Activated CD8-positive, alpha-beta T cell treated with anti-CD3 and anti-CD28 coated beads, Interleukin-2, amount 10 ng/mL, durations not matched to agents 7 days and 5 days (primary cell): ENCODE results near the gene ETNK1. TPM values are rescaled to one million over a fixed set of nuclear protein-coding genes. Genes with fewer than 3 reads are reported as not detected.

Experiments
- ATAC-seq: fragments of 150-1000 bp; cut with Tn5 transposase; one replicate; pipeline ENCODE4 v1.10.0; 2021; ENCODE audit warnings: moderate library complexity
- CTCF ChIA-PET: fragments of 350-600 bp; sonication (Branson Sonifier 250); formaldehyde crosslinking; loops from one replicate; lab custom pipeline; 2021; ENCODE audit warnings: antibody characterized with exemption; lab: Charles Lee
- POLR2A ChIA-PET: fragments of 350-600 bp; sonication (Branson Sonifier 250); formaldehyde crosslinking; loops from one replicate; lab custom pipeline; 2021; ENCODE audit warnings: antibody characterized with exemption; lab: Charles Lee
- DNase-seq: peaks from one replicate; pipeline ENCODE4 v3.0.0-alpha.2; 2020
- H3K27ac Mint-ChIP-seq: one replicate; pipeline ENCODE4 v1.8.0; 2021; ENCODE audit warnings: mild to moderate bottlenecking, mixed read lengths
- H3K27me3 Mint-ChIP-seq: one replicate; pipeline ENCODE4 v1.8.0; 2021; ENCODE audit warnings: low read depth, mixed read lengths
- H3K36me3 Mint-ChIP-seq: one replicate; pipeline ENCODE4 v1.8.0; 2021; ENCODE audit warnings: low read depth, mixed read lengths
- H3K4me1 Mint-ChIP-seq: one replicate; pipeline ENCODE4 v1.8.0; 2021; ENCODE audit warnings: low read depth, mixed read lengths
- H3K4me3 Mint-ChIP-seq: one replicate; pipeline ENCODE4 v1.8.0; 2021; ENCODE audit warnings: mild to moderate bottlenecking, mixed read lengths
- H3K9me3 Mint-ChIP-seq: one replicate; pipeline ENCODE4 v1.8.0; 2022; ENCODE audit warnings: mixed read lengths; ENCODE audit not compliant: insufficient read depth
- total RNA-seq, 2 experiments: library from RNA; stranded (reverse); gene quantifications; one replicate each; pipeline ENCODE4 v1.2.3, GENCODE V29; 2021

Gene ETNK1
- total RNA-seq, 2 experiments from 2014 or later: 68.6 to 69.4 TPM

- peaks cover 14% of the 10 kb centered on the region for H3K4me1 Mint-ChIP-seq
These were observed 10.8 kb downstream of the ETNK1 start for GRCh38 chr12:22635812-22636211.

GRCh38 chr12:22640851-22641250 lies 15.9 kb downstream of the ETNK1 start:
- H3K4me1 Mint-ChIP-seq: no peaks in the 10 kb centered on the region
- ATAC-seq: no peak
- ChIA-PET POLR2A (interaction anchor here (0.6 kb wide), 1 partner anchor 36 kb away, joined by 4 read pairs; no protein-coding TSS in a partner anchor), CTCF (no interaction called here)
- no peaks in the 10 kb centered on the region for H3K9me3 Mint-ChIP-seq
- H3K27ac Mint-ChIP-seq: no peak overlapping the region
- DNase-seq: no peak
- H3K36me3 Mint-ChIP-seq: peaks cover 10% of the 10 kb centered on the region
- H3K27me3 Mint-ChIP-seq: no peaks in the 10 kb centered on the region
- no peak overlapping the region for H3K4me3 Mint-ChIP-seq

More at GRCh38 chr12:22635812-22636211, 10.8 kb downstream of the ETNK1 start:
- Mint-ChIP-seq H3K9me3 (no peaks in the 10 kb centered on the region), H3K36me3 (peaks cover 24% of the 10 kb centered on the region), H3K27me3 (no peaks in the 10 kb centered on the region), H3K4me3 (no peak overlapping the region), H3K27ac (no peak overlapping the region)
- POLR2A ChIA-PET: interaction anchor here (0.8 kb wide), 1 partner anchor 45 kb away, joined by 3 read pairs; no protein-coding TSS in a partner anchor
- ATAC-seq (no peak), DNase-seq (no peak)
- CTCF ChIA-PET: interaction anchor here (0.6 to 1.5 kb wide), 3 partner anchors 11 to 180 kb away, joined by 3 to 5 read pairs (median 3); no protein-coding TSS in a partner anchor

GRCh38 chr12:22641353-22642053 lies 16.5 kb downstream of the ETNK1 start:
- no peaks in the 10 kb centered on the region for H3K27me3 Mint-ChIP-seq
- no peak for ATAC-seq
- no peak overlapping the region for H3K27ac Mint-ChIP-seq
- POLR2A ChIA-PET: no interaction called here
- no peaks in the 10 kb centered on the region for H3K4me1 Mint-ChIP-seq
- DNase-seq: no peak
- peaks cover 12% of the 10 kb centered on the region for H3K36me3 Mint-ChIP-seq
- H3K4me3 Mint-ChIP-seq: no peak overlapping the region
- CTCF ChIA-PET: no interaction called here
- no peaks in the 10 kb centered on the region for H3K9me3 Mint-ChIP-seq

- CTCF ChIA-PET: no interaction called here
- no peaks in the 10 kb centered on the region for H3K4me1 Mint-ChIP-seq
- no peaks in the 10 kb centered on the region for H3K9me3 Mint-ChIP-seq
- DNase-seq: no peak
- H3K36me3 Mint-ChIP-seq: peaks cover 40% of the 10 kb centered on the region
- no peak overlapping the region for H3K27ac Mint-ChIP-seq
- H3K4me3 Mint-ChIP-seq: no peak overlapping the region
- H3K27me3 Mint-ChIP-seq: no peaks in the 10 kb centered on the region
- POLR2A ChIA-PET: no interaction called here
- no peak for ATAC-seq
These were observed 23.7 kb downstream of the ETNK1 start for GRCh38 chr12:22648668-22649067.

GRCh38 chr12:22653075-22653474 lies 28.1 kb downstream of the ETNK1 start:
- H3K4me3 Mint-ChIP-seq: no peak overlapping the region
- no peaks in the 10 kb centered on the region for H3K4me1 Mint-ChIP-seq
- CTCF ChIA-PET: interaction anchor here (0.6 kb wide), 1 partner anchor 807 kb away, joined by 3 read pairs; no protein-coding TSS in a partner anchor
- no peaks in the 10 kb centered on the region for H3K27me3 Mint-ChIP-seq
- H3K9me3 Mint-ChIP-seq: no peaks in the 10 kb centered on the region
- H3K27ac Mint-ChIP-seq: no peak overlapping the region
- peaks cover 37% of the 10 kb centered on the region for H3K36me3 Mint-ChIP-seq
- ATAC-seq: no peak
- POLR2A ChIA-PET: no interaction called here
- no peak for DNase-seq

- H3K27me3 Mint-ChIP-seq: no peaks in the 10 kb centered on the region
- no peak for DNase-seq
- H3K27ac Mint-ChIP-seq: no peak overlapping the region
- H3K9me3 Mint-ChIP-seq: no peaks in the 10 kb centered on the region
- no peak for ATAC-seq
- POLR2A ChIA-PET: no interaction called here
- no peaks in the 10 kb centered on the region for H3K4me1 Mint-ChIP-seq
- no peak overlapping the region for H3K4me3 Mint-ChIP-seq
- H3K36me3 Mint-ChIP-seq: peaks cover 37% of the 10 kb centered on the region
- CTCF ChIA-PET: interaction anchor here (0.8 kb wide), 1 partner anchor 11 kb away, joined by 3 read pairs; no protein-coding TSS in a partner anchor
These were observed 28.8 kb downstream of the ETNK1 start for GRCh38 chr12:22653791-22654190.

GRCh38 chr12:22656376-22656775 lies 31.4 kb downstream of the ETNK1 start:
- no peak for DNase-seq
- Mint-ChIP-seq H3K27ac (no peak overlapping the region), H3K4me1 (no peaks in the 10 kb centered on the region), H3K4me3 (no peak overlapping the region), H3K27me3 (no peaks in the 10 kb centered on the region), H3K9me3 (no peaks in the 10 kb centered on the region), H3K36me3 (peaks cover 26% of the 10 kb centered on the region)
- ATAC-seq: no peak
- ChIA-PET CTCF (no interaction called here), POLR2A (no interaction called here)

GRCh38 chr12:22656831-22657230 lies 31.9 kb downstream of the ETNK1 start:
- ATAC-seq: no peak
- Mint-ChIP-seq H3K27me3 (no peaks in the 10 kb centered on the region), H3K4me3 (no peak overlapping the region), H3K27ac (no peak overlapping the region), H3K4me1 (no peaks in the 10 kb centered on the region), H3K9me3 (no peaks in the 10 kb centered on the region), H3K36me3 (peaks cover 24% of the 10 kb centered on the region)
- ChIA-PET CTCF (no interaction called here), POLR2A (no interaction called here)
- DNase-seq: no peak

- peaks cover 22% of the 10 kb centered on the region for H3K36me3 Mint-ChIP-seq
- ATAC-seq (no peak), DNase-seq (no peak)
- ChIA-PET CTCF (no interaction called here), POLR2A (no interaction called here)
- no peak overlapping the region for H3K27ac Mint-ChIP-seq
- H3K4me3 Mint-ChIP-seq: no peak overlapping the region
- H3K4me1 Mint-ChIP-seq: no peaks in the 10 kb centered on the region
- H3K27me3 Mint-ChIP-seq: no peaks in the 10 kb centered on the region
- H3K9me3 Mint-ChIP-seq: no peaks in the 10 kb centered on the region
These were observed 32.6 kb downstream of the ETNK1 start for GRCh38 chr12:22657538-22657937.

GRCh38 chr12:22658214-22658613 lies 33.2 kb downstream of the ETNK1 start:
- Mint-ChIP-seq H3K4me1 (no peaks in the 10 kb centered on the region), H3K27ac (no peak overlapping the region), H3K36me3 (peaks cover 17% of the 10 kb centered on the region), H3K9me3 (no peaks in the 10 kb centered on the region), H3K4me3 (no peak overlapping the region), H3K27me3 (no peaks in the 10 kb centered on the region)
- ChIA-PET POLR2A (no interaction called here), CTCF (interaction anchor here (1.7 kb wide), 1 partner anchor 13 kb away, joined by 4 read pairs; no protein-coding TSS in a partner anchor)
- ATAC-seq (no peak), DNase-seq (no peak)

GRCh38 chr12:22662356-22662755 lies 37.4 kb downstream of the ETNK1 start:
- ChIA-PET CTCF (interaction anchor here (1.1 kb wide), 1 partner anchor 9 kb away, joined by 4 read pairs; no protein-coding TSS in a partner anchor), POLR2A (no interaction called here)
- Mint-ChIP-seq H3K4me3 (no peak overlapping the region), H3K27me3 (no peaks in the 10 kb centered on the region), H3K9me3 (no peaks in the 10 kb centered on the region), H3K27ac (no peak overlapping the region), H3K4me1 (peaks cover 2% of the 10 kb centered on the region), H3K36me3 (peaks cover 19% of the 10 kb centered on the region)
- DNase-seq (no peak), ATAC-seq (no peak)

GRCh38 chr12:22665476-22665875 lies 40.5 kb downstream of the ETNK1 start:
- Mint-ChIP-seq H3K36me3 (peaks cover 17% of the 10 kb centered on the region), H3K4me1 (peaks cover 2% of the 10 kb centered on the region), H3K4me3 (no peak overlapping the region), H3K27ac (no peak overlapping the region), H3K27me3 (no peaks in the 10 kb centered on the region), H3K9me3 (no peaks in the 10 kb centered on the region)
- no peak for DNase-seq
- no peak for ATAC-seq
- POLR2A ChIA-PET: no interaction called here
- CTCF ChIA-PET: interaction anchor here (0.7 to 3.0 kb wide), 2 partner anchors 11 to 19 kb away, joined by 3 to 10 read pairs; no protein-coding TSS in a partner anchor
